ENCODE data around the gene PRRC2B. TPM values are rescaled to one million over a fixed set of nuclear protein-coding genes. Genes with fewer than 3 reads are reported as not detected.

Gene PRRC2B
- total RNA-seq, 1 donor from 2014 or later, result 60.4 TPM

DNA sequence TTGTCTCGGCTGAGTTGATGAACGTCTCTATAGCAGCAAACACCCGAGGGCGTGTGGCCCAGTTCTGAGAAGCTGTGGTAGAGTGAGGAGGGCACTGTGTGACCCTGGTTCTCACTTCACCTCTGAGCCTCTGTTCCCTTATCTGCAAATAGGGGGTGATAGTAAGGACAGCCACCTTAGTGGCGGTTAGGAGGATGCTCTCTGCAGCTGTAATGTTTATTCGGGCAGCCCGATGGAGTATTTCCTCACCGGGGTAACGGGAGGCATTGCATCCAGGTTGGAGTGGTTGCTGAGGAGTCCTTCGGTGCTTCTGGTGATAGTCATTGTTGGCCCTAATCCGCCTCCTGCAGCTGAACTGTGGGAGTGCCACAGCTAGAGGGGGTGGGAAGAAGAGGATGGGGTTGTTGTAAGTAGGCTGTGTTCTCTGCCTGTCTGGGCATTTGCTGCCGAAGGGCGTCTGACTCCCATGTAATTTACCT, 13.9 kb downstream of the PRRC2B start:
- DNase-seq (ENCODE audit: low spot score), result no peak

DNA sequence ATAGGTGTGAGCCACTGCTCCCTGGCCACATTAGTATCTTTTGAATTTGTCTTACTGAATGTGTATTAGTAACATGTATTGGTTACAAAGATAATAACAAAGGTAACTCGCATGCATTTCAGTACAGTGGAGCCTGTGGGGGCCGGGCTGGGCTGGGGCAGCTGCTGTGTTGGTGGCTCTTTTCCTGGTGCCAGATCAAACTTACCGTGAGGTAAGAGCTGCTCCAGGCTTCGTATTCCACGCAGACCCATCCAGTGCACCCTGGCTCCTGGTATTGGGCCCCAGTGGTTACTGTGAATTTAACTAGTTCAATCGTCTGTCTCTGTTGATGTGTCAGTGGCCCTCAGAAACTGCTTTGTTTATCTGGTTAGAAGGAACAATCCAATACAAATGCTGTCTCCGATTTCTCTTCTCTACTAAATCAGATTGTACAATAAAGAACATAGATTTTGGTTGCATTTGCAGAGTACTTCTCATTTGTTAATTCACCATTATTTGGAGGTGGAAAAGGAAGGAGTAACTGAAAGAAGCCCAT, 15.6 kb downstream of the PRRC2B start:
- DNase-seq (ENCODE audit: low spot score), result no peak

DNA sequence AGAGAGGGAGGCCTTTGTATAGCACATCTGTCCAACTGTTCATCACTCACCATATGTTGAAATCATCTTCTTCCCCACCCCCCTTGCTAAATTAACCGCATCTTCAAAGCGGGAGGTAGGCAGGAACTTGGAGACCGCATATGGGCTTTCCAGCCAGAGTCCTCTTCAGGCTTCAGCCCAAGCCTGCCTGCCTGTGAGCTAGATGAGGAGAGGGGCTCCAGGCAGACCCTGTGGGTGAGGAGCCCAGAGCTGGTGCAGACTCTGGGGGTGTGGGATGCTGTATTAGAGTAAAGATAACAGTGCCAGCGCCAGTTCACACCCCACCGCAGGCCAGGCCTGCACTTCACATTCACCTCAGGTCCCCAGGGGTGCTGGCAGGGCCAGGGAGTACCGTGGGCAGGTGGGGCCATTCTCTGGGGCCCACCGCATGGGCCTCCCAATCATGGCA, 16.2 kb downstream of the PRRC2B start:
- DNase-seq (ENCODE audit: low spot score), result no peak

DNA sequence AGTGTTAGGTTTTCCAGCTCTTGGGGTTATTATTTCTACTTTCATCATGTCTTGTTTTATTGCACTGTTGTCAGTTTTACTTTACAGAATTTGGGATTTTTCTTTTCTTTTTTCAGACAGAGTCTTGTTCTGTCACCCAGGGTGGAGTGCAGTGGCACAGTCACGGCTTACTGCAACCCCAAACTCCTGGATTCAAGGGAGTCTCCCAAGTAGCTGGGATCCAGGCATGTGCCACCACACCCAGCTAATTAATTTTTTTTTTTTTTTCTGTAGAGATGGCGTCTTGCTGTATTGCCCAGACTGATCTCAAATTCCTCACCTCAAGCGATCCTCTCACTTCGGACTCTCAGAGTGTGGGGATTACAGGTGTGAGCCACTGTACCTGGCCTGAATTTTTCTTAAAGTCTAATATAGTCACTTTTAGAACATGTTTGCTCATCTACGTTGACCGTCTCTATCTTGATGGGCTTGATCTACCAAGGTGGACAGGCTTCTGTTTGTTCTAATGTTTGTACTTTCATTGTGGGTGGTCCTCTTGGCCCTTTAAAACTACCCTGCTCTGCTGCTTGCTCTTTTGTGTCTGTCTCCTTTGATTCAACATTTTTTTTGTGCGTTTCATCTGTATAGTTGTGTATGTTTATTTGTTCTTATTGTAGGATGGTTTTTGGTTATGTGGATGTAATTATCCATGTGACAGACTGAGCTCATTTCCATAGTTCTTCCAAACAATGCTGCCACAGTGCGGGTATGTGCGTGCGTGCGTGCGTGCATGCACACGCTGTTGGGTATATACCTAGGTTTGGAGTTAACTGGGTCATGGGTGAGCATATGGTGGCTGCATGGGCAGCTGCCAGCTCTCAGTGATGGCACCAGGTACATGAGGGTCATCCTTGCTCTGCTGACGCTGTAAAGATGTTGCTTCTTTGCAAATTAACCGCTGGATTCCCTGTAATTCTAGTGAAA, 18.1 kb downstream of the PRRC2B start:
- DNase-seq (ENCODE audit: low spot score), result no peak

DNA sequence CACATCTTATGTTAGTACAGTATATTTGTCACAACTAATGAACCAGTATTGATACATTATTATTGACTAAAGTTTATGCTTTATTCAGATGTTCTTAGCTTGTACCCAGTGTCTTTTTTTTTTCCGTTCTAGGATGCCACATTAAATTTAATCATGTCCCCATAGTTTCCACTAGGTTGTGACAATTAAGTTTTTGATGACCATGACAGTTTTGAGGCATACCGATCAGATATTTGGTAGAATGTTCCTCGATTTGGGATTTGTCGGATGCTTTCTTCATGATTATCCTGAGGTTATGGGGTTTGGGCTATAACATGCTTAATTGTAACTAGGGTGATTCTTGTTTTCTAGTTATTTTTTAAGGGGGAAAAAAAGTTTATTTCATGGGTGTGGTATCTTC, 22.6 kb downstream of the PRRC2B start:
- no peak for DNase-seq (ENCODE audit: low spot score)

DNA sequence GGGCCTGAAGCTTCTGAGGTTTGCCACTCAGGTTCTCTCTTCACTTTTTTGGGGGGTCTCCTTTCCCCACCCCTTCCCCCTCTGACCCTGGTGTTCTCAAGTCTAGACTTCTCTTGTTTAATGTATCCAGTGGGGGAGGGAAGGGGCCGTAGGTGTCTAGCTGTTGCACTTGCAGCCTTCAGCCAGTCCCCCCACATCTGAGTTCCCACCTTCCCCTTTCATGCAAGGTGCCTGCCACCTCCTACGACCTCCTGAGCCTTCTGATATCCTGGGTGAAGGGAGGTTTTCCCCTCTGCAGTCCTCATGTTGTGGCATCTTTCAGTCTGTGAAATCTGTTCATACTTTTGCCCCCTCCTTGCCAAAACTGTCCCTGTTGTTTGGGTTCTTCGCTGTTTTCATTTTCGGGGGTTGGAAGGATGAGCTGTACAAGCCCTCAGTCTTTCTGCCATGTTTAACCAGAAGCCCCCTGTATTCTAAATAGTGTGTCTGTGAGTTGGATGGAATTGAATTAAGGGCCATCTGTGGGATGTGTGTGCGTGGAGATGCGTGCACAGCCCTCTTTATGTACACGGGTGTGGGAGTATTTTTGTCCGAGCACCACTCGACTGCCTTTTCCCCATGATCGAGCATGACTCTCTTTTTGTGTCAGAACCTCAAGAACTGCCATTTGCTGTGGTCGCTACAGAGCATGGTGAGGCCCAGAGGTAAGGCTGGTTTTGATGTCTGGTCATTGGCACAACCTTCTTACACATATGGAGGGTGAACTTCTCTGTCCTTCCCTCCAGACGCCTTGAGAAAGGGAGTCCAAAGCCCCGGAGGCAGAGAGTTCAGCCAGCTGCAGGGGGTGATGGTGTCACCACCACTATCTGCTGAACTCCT, 23.6 kb downstream of the PRRC2B start:
- DNase-seq (ENCODE audit: low spot score), result no peak

DNA sequence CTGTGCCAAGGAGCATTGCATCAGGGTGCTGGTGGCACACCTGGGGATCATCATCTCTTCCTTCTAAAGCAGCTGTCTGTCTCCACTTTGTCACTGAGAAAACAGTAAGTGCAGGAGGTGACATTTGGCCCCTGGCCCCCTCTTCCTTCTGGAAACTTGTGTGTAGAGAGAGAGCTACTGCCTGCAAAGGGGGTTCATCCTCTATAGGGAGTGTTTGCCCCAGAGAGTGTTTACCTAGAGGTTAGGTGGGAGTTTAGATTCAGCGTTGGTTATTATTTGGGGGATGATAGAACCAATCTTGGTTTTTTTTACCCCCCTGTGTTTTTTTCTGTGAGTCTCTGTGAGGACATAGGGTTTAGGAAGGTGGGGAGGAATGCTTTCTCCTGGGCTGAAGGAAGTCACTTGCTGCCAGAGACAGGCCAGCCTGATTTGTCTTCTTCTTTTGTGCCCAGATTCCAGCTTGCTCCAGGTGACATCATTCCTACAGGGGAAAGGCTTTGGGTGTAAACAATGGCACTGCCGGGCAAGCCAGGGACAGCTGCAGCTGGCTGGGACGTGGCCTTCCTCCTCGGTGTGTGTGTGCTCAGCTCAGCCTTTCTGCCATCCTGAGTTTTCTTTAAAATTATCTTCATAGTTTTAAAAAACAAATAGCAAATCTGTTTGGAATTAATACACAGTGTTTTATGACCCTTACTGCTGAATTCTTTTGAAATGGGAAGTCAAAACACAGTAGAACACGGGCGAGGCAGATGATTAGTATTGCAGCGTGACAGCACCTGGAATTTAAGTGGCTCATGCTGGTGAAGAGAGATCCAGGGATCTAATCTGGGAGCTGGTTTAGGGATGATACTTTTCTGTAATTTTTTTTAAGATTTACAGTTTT, 24.5 kb downstream of the PRRC2B start:
- no peak for DNase-seq (ENCODE audit: low spot score)

DNA sequence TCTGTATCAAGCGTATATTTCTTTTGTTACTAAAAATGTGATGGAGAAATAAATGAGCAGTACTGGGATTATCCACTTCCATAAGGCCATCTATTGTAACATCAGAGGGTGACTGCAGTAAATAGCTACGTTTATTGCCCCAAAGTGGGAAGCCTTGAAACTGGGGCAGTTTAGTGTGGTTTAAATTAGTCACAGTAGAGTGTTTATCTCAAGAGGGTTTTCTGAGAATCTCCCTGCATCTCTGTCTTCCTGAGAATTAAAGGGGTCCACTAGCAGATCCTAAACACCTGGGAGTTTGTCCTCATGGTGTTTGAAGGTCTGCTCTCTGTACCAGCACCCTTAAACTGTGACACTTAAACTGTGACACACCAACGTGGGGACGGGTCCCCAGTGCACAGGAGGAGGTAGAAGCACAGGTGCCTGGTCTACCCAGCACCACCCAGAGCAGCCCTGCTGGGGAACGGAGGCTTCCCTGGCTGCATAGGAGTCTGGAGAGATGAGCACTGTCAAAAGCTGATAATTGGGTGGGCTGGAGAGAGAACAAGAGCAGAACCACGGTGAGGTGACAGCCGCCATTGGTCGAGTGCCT, 25.2 kb downstream of the PRRC2B start:
- no peak for DNase-seq (ENCODE audit: low spot score)

DNA sequence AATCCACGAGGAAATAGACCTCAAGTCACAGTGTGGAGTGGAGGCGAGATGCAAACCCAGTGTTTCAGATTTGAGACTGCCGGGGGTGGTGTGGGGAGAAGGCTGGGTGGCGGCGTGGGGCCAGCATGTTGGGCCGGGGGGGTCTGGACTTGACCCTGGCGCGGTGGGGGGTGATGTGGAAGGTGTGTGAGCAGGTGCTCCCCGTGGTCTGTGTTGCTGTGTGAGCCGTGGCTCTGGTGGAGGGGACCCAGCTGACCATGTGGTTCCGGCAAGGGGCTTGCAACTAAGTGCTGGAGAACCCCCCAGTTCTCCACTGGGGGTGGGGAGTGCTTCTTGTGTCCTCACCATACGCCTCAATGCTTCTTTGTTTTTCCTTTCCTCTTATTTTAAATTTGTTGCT, 25.8 kb downstream of the PRRC2B start:
- no peak for DNase-seq (ENCODE audit: low spot score)

DNA sequence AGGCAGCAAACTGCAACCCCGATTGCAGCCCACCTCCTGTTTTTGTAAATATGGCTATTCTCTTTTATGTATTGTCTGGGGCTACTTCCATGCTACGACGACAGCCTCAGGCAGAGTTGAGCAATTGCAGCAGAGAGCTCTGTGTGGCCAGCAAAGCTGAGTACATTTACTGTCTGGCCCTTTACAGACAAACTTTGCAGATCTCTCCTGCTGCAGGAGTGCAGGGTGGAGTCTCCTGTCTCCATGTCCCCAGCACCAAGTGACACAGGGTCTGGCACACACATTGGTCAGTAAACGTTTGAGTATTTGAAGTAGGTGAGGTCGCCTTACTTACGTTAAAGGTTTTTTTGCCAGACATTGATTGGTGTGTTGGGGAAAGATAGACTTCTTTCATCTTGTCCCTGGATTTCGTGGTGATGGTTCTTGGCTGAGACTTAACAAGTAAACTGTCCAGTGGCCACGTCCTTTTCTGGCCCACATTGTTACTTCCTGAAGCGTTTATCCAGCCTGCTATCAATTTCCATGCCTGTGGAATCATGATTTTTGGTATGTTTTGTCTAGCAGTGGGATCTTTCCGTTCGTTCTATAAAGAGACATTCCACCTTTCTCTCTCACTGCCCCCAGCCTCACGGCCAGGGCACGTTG, 27.2 kb downstream of the PRRC2B start:
- no peak for DNase-seq (ENCODE audit: low spot score)

DNA sequence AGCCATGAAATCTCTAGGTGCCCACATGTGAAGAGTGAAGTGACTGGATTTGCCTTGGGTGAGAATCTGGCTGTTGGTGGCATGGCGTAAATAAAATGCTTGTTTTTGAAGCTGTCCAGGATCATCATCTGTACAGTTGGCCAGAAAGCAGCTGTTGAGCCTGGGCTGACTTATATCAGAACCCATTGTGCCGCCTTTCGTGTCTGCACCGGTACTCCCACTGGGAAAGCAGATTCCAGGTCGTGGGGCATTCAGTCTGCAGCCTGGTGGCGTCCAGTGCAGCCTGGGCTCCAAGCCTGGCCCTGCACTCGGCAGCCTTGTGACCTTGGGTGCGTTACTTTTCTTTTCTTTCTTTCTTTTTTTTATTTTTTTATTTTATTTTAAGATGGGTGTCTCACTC, 27.8 kb downstream of the PRRC2B start:
- no peak for DNase-seq (ENCODE audit: low spot score)

DNA sequence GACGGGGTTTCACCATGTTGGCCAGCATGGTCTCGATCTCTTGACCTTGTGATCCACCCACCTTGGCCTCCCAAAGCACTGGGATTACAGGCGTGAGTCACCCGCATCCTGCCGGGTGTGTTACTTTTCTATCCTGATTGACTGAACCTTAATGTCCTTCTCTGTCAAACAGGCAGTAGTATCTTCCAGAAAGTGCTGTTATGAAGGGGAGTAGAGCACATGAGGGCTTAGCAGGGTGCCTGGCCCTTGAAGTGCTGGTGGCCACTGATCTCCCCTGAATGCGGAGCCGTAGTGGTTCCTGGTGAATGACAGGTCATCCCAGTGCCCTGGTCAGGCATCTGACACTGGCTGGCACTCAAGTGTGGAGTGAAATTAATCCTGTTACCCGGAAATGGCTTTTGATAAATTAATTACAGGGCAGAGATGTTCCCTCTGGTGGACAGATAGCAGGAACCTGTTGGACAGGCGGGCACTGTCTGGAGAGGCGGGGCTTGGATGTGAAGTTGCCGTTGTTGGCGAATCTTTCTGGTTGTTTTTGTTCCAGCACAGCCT, 28.4 kb downstream of the PRRC2B start:
- no peak for DNase-seq (ENCODE audit: low spot score)

DNA sequence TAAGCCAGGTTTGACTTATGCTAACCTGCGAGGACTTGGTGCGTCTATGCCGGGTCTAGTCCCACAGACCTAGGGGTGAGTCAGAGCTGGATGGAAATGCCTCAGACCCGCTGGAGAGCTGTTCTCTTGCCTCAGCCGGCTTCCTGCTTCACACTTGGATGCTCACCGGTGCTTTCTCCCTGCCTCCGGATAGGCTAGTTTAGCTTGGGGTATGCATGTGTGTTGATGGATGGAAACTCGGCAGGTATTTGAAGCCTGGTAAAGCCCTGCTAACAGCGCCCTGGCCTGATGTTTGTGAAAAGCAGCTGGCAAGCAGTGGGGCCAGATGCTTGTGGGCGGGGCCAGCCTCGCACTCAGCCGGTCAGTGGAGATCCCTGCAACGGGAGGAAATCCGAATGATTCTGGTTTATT, 29.3 kb downstream of the PRRC2B start:
- DNase-seq (ENCODE audit: low spot score), result peak; percentile 64

DNA sequence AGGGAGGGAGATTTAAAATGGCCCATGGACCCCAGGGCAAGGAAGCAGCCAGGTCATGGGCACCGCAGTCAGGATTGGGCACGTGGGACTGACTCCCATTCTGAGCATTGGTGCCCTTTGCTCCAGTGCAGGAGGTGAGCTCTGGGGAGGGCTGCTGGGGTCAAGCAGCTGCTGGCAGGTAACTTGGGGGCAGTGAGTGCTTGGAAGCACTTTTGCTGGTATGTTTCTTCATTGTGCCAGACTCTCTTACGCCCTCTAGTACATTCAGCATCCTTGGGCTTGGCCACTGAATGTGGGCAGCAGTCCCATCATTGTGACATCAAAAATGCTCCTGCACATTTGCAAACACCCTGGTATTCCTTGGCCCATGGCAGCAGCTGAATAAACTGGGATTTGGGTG, 32.7 kb downstream of the PRRC2B start:
- no peak for DNase-seq (ENCODE audit: low spot score)

DNA sequence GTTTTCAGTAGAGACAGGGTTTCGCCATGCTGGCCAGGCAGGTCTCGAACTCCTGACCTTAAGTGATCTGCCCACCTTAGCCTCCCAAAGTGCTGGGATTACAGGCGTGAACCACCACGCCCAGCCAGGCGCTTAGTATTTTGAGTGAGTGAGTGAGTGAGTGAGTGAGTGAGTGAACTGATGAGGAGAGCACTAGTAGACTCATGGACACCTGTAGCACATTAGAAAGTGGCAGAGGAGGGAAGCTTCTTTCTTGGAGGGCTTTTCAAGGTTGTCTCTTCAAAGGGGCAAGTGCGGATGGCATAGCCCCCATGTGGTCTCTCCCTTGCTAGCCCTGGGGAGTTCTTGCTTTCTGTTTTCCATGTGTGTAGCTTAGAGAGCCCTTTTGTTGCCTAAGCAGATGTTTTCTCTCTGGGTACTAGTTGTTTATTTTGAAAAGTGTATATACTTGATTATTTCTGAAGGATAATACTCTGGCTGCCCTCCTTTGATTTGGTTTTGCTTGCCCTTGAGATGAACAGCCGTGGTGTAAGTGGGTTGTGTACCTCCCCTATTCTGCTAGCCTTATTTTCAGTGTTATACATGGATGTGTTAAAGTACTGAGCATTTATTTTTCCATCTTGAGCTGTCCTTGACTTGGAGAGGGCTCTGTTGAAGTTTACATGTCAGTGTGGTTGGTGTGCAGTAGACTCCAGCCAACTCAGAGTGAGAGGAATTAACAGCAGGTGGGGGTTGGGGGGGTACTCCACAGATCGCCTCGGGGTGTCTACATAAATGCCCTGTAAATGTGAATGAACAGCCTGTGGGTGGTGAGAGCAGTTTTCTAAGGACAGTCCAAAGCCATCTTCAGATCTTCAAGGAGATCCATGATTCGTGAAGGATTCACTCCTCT, 35.5 kb downstream of the PRRC2B start:
- no peak for DNase-seq (ENCODE audit: low spot score)

DNA sequence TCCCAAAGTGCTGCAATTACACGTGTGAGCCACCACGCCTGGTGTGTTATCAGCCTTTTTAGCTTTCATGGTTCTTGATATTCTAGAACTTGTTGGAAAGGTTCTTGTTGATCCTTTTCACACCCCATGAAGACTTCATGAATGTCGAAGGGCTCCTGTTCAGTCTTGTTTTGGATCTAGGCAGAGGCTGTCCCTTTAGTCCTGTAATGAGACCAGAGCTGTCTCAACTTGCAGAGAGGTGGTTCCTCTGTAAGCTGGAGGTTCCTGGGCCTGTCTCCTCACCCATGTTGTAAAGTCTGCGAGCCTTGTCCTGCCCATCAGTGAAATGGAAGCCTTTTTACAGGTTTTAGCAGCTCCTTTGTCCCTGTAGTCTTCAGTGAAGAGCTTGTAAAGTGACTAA, 38.2 kb downstream of the PRRC2B start:
- DNase-seq (ENCODE audit: low spot score), result no peak

DNA sequence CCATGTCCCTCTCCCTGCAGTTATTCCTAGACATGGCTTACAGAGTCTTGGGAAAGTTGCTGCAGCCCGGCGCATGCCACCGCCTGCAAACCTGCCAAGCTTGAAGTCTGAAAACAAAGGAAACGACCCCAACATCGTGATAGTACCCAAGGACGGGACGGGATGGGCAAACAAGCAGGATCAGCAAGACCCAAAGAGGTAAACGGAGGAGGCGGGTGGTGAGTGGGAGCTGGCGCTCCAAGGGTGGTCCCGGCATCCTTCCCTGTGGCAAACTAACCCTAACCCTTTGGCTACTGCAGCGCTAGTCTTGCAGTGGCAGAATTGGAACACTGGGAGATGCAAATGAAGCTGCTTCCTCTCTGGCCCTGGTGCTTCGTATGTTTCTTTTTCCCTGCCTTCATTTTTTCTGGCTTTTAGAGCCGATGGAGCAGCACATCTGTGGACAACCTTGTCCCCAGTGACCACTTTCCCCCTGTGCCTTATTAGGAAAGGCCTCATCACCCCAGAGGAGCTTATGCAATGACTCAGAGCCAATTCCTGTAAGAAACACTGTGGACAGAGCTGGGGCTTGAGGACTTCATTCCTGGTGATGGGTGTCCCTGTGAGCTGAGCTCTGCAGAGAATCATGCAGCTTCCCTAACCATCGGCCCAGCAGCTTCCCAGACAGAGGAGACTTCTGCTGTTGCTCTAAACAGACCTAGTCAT, 38.9 kb downstream of the PRRC2B start:
- DNase-seq (ENCODE audit: low spot score), result peak; percentile 59

DNA sequence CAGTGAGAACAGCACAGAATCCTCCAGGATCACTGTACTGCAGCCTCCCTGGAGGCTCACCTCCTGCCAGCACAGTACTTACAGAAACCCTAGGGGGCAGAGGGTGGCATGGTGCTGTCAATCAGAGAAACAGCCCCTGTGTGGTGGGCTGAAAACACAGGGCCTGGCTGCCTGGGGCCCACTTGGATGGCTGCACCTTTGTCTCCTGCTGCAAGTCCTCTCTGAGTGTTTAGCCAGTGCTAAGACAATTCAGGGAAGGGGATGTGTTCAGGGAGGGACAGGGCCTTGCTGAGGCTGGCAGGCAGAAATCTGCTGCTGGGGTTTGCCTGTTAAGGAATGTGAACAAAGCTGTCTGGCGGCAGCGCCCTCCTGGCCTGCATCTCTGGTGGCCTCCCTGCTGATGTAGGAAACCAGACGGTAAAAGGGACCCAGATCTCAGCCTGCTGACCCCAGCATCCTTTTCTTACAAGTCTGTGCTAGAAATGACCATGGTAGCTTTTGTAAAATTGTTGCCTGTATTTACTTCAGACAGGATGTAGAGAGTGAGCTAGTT, 39.5 kb downstream of the PRRC2B start:
- no peak for DNase-seq (ENCODE audit: low spot score)
